GM23248 (cell line): Measurements from ENCODE around the gene BRD1. TPM values are rescaled to one million over a fixed set of nuclear protein-coding genes. Genes with fewer than 3 reads are reported as not detected.

Source experiments
- DNase-seq: peaks from one replicate; pipeline ENCODE4 v3.0.0-alpha.2; 2015
- H2AFZ ChIP-seq: fragments of 200-600 bp; sonication (generic); 2 replicates; pipeline ENCODE4 v1.6.1; 2016; ENCODE audit warnings: antibody characterized with exemption
- H3F3A ChIP-seq: fragments of 200-600 bp; sonication (generic); 2 replicates; pipeline ENCODE4 v1.6.1; 2016; ENCODE audit warnings: mild to moderate bottlenecking, antibody characterized with exemption, mixed run types; ENCODE audit not compliant: insufficient read depth
- H3K27ac ChIP-seq: fragments of 200-600 bp; sonication (generic); 2 replicates; pipeline ENCODE4 v1.5.1; 2016; ENCODE audit warnings: mild to moderate bottlenecking
- H3K27me3 ChIP-seq: fragments of 200-600 bp; sonication (generic); replicated peaks from 2 replicates; pipeline ENCODE4 v1.6.1; 2016; ENCODE audit warnings: mild to moderate bottlenecking; ENCODE audit not compliant: insufficient read depth
- H3K36me3 ChIP-seq: fragments of 200-600 bp; sonication (generic); 2 replicates; pipeline ENCODE4 v1.6.1; 2016; ENCODE audit warnings: low read depth, mild to moderate bottlenecking
- H3K4me1 ChIP-seq: fragments of 200-600 bp; sonication (generic); 2 replicates; pipeline ENCODE4 v1.6.1; 2016; ENCODE audit warnings: mild to moderate bottlenecking; ENCODE audit not compliant: insufficient read depth
- H3K4me2 ChIP-seq: fragments of 200-600 bp; sonication (generic); one replicate; pipeline ENCODE4 v1.6.1; 2016; ENCODE audit warnings: mild to moderate bottlenecking; ENCODE audit not compliant: unreplicated experiment
- H3K4me3 ChIP-seq: fragments of 200-600 bp; sonication (generic); 2 replicates; pipeline ENCODE4 v1.5.1; 2016; ENCODE audit warnings: mild to moderate bottlenecking
- H3K79me2 ChIP-seq: fragments of 200-600 bp; sonication (generic); 2 replicates; pipeline ENCODE4 v1.6.1; 2016; ENCODE audit warnings: mild to moderate bottlenecking; ENCODE audit not compliant: insufficient read depth
- H3K9ac ChIP-seq: fragments of 200-600 bp; sonication (generic); 2 replicates; pipeline ENCODE4 v1.6.1; 2016; ENCODE audit warnings: mild to moderate bottlenecking
- H3K9me2 ChIP-seq: fragments of 200-600 bp; sonication (generic); 2 replicates; pipeline ENCODE4 v1.6.1; 2016; ENCODE audit warnings: mixed run types, mild to moderate bottlenecking, moderate library complexity; ENCODE audit not compliant: insufficient read depth
- H3K9me3 ChIP-seq: fragments of 200-600 bp; sonication (generic); one replicate; pipeline ENCODE4 v1.6.1; 2017; ENCODE audit warnings: low read depth
- H4K20me1 ChIP-seq: fragments of 200-600 bp; sonication (generic); 2 replicates; pipeline ENCODE4 v1.6.0; 2016; ENCODE audit not compliant: insufficient read depth
- EZH2 ChIP-seq: fragments of 200-600 bp; sonication (generic); IDR thresholded peaks from 2 replicates; pipeline ENCODE4 v1.6.1; 2018; ENCODE audit warnings: antibody characterized with exemption, mild to moderate bottlenecking; ENCODE audit not compliant: insufficient read depth, poor library complexity, severe bottlenecking
- EZH2phosphoT487 ChIP-seq: fragments of 200-600 bp; sonication (generic); IDR thresholded peaks from 2 replicates; pipeline ENCODE4 v1.6.1; 2018; ENCODE audit warnings: antibody characterized with exemption, moderate library complexity, mild to moderate bottlenecking, low read depth; ENCODE audit not compliant: insufficient read depth
- WGBS, 2 experiments: methylation state at CpG; one replicate each; pipeline ENCODE4 v1.1.6; 2015 to 2017; ENCODE audit warnings: low lambda C conversion rate in 2 of 2, low coverage in 1 of 2; ENCODE audit errors: missing lambda C conversion rate in 2 of 2; 5-methylcytosine and 5-hydroxymethylcytosine counted together
- in situ Hi-C: fragments of 300-500 bp; cut with MboI; formaldehyde crosslinking; loops from 2 replicates; pipeline ENCODE4 v1.15.0; 2020
- polyA plus RNA-seq: library from polyadenylated mRNA; unstranded; fragments of >200 nt; fragmentation: Nextera tagmentation; extraction: Ambion mirVana; gene quantifications from 2 replicates; pipeline ENCODE4 v1.2.1, GENCODE V29; 2016
- total RNA-seq: library from RNA; depleted of rRNA; stranded (reverse); fragments of >200 nt; shearing (Covaris generic); gene quantifications from 2 replicates; pipeline ENCODE4 v1.2.3, GENCODE V29; 2014

BRD1 gene
- total and polyA plus RNA-seq, 2 experiments from 2014 or later = 4.5 to 23.1 TPM

DNA sequence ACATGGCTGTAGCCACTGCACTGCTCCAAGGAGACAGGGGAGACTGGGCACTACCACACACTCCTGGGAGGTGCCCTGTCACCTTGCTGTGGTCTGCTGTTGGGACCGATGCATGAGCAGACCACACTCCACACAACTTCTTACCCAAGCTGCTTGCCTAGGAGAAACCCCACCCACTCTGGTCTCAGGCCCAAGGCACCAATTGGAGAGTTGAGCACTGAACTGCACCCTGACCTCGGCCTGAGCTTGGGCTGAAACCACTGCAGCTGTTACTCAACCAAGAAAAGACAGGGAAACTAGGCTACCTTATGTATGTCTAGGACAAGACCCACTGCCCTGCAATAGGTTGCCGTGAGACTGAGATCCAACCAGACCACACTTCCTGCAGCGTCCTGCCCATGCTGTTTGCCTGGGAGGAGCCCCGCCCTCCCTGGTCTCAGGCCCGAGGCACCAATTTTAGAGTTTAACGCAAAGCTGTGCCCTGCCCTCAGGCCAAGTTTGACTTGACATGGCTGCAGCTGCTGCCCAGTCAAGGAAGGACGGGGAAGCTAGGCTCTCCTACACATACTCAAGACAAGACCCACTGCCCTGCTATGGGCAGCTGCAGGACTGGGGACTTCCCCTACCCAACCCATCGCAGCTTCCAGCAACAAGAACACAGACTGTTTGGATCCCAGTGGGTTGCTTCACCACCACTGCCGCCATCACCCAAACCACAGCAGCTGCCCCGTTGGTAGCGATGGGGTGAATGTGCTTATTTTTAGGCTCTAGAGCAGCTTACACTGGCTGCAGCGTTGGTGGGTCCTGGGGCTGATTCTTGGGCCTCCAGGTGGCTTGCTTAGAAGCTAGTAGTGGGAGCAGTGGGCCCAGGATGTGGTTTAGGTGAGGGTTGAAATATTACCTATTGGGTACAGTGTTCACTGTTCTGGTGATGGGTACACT, 66.8 kb downstream of the BRD1 start:
- Histone ChIP-seq H3K27ac (no peak overlapping the region), H3K9ac (no peak overlapping the region), H3K27me3 (no peaks in the 10 kb centered on the region), H3K9me3 (no peaks in the 10 kb centered on the region), H3K36me3 (no peaks in the 10 kb centered on the region), H3K9me2 (no peaks in the 10 kb centered on the region), H3F3A (no peaks in the 10 kb centered on the region), H4K20me1 (no peaks in the 10 kb centered on the region), H3K4me2 (no peak overlapping the region), H3K79me2 (no peaks in the 10 kb centered on the region), H3K4me1 (no peaks in the 10 kb centered on the region), H2AFZ (no peak overlapping the region), H3K4me3 (no peak overlapping the region)
- 73 to 75% methylated on average over 13 of the region's 13 CpGs for WGBS, 2 experiments
- in situ Hi-C loops = no loop called here
- TF ChIP-seq EZH2 = no peak
- no peak for TF ChIP-seq EZH2phosphoT487
- DNase-seq = no peak

DNA sequence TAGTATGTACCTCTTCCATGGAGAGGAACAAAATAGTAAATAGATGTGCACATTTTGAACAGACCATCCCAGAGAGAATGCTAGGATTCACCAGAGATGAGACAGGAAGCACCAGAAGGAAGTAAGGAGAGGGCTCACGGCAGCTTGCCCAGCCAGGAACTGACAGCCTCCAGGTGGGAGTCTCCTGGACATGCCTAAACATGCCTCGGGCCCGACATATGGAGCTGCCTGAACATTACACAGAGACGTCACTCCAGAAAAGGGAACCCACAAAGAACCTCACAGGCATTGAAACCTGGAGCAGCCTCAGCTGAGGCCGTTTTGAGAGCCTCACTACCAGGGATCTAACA, 67.4 kb downstream of the BRD1 start:
- Histone ChIP-seq H3K4me1 (no peaks in the 10 kb centered on the region), H2AFZ (no peak overlapping the region), H3K36me3 (no peaks in the 10 kb centered on the region), H3K4me2 (no peak overlapping the region), H3K27ac (no peak overlapping the region), H3K4me3 (no peak overlapping the region), H3K9ac (no peak overlapping the region), H3K9me3 (no peaks in the 10 kb centered on the region), H3K79me2 (no peaks in the 10 kb centered on the region), H3K9me2 (no peaks in the 10 kb centered on the region), H3K27me3 (no peaks in the 10 kb centered on the region), H4K20me1 (no peaks in the 10 kb centered on the region), H3F3A (no peaks in the 10 kb centered on the region)
- TF ChIP-seq EZH2 (no peak), EZH2phosphoT487 (no peak)
- DNase-seq = no peak
- in situ Hi-C loops = no loop called here
- 40 to 45% methylated on average over 5 of the region's 5 CpGs for WGBS, 2 experiments

DNA sequence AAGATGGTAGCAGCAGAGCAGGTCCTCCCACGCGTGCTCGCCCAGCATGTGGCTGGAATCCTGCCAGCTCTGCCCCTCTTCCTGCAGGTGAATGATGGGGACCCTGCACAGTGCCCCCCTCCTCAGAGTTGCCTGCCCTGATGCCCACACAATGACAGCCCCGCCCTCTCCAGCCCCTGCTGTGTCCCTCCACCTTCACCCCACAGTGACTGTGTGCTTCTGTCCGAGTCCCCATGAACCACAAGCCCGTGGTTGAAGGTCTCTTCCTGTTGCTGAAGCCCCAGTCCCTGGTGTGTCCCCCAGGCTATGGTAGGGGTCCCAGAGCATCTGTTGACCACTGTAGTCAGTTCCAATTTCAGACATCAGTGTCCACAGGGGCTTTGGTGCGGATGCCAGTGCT, 71.0 kb downstream of the BRD1 start:
- Histone ChIP-seq H4K20me1 (no peaks in the 10 kb centered on the region), H2AFZ (no peak overlapping the region), H3K9me3 (no peaks in the 10 kb centered on the region), H3K4me1 (no peaks in the 10 kb centered on the region), H3K36me3 (no peaks in the 10 kb centered on the region), H3K27me3 (peaks cover 12% of the 10 kb centered on the region), H3F3A (no peaks in the 10 kb centered on the region), H3K79me2 (no peaks in the 10 kb centered on the region), H3K27ac (no peak overlapping the region), H3K4me2 (no peak overlapping the region), H3K4me3 (no peak overlapping the region), H3K9ac (no peak overlapping the region), H3K9me2 (no peaks in the 10 kb centered on the region)
- no peak for DNase-seq
- in situ Hi-C loops = no loop called here
- TF ChIP-seq EZH2phosphoT487 (no peak), EZH2 (no peak)
- WGBS, 2 experiments = 53 to 61% methylated on average over 5 to 7 of the region's 7 CpGs

DNA sequence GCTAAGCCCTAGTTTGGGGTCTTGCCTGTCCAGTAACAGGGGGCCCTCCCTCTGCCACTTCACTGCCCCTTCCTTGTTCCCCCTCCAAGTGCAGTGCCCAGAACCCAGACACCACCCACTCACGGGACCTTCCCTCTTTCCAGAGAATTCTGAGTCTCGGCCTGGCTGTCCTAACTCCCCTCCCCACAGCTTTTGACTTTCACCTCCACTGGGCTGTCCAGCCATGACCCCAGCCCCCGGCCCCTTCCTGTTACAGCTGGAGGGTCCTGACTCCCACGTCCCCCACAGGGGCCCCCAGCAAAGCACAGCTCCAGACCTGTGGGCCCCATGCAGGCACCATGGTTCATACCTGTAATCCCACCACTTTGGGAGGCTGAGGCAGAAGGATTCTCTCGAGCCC, 71.5 kb downstream of the BRD1 start:
- H3K27me3 ChIP-seq = peaks cover 12% of the 10 kb centered on the region
- no peak for DNase-seq
- H3K27ac ChIP-seq = no peak overlapping the region
- WGBS, 2 experiments = 34 to 41% methylated on average over 2 to 5 of the region's 5 CpGs
- H3K36me3 ChIP-seq = no peaks in the 10 kb centered on the region
- TF ChIP-seq EZH2phosphoT487 (no peak), EZH2 (no peak)
- no peak overlapping the region for H3K4me2 ChIP-seq
- no peaks in the 10 kb centered on the region for H3F3A ChIP-seq
- in situ Hi-C loops = no loop called here
- H3K9me2 ChIP-seq = no peaks in the 10 kb centered on the region
- no peaks in the 10 kb centered on the region for H3K9me3 ChIP-seq
- no peak overlapping the region for H3K9ac ChIP-seq
- no peaks in the 10 kb centered on the region for H3K79me2 ChIP-seq
- H4K20me1 ChIP-seq = no peaks in the 10 kb centered on the region
- no peak overlapping the region for H2AFZ ChIP-seq
- no peaks in the 10 kb centered on the region for H3K4me1 ChIP-seq
- no peak overlapping the region for H3K4me3 ChIP-seq
